Upper lobe of left lung (tissue), 6 donors: ENCODE data around the gene ARHGAP10. TPM values are rescaled to one million over a fixed set of nuclear protein-coding genes. Genes with fewer than 3 reads are reported as not detected.

Experiments
- ATAC-seq, 2 donors: fragments of 200-7000 bp; cut with Tn5 transposase; one replicate each; pipeline ENCODE4 v1.9.1; 2022; ENCODE audit warnings: mild to moderate bottlenecking in 2 of 2, moderate library complexity in 2 of 2; ENCODE audit not compliant: low FRiP score in 2 of 2
- DNase-seq, 2 donors: peaks; one replicate each; pipeline ENCODE4 v3.0.0-alpha.2; 2019 to 2020
- H3K27ac ChIP-seq, 4 donors: fragments of 200-600 bp; sonication (generic); one replicate each; pipeline ENCODE4 v1.5.1; 2016 to 2019
- H3K27me3 ChIP-seq, 4 donors: fragments of 200-600 bp; sonication (generic); one replicate each; pipeline ENCODE4 v1.5.1; 2017 to 2019
- H3K36me3 ChIP-seq, 4 donors: fragments of 200-600 bp; sonication (generic); one replicate each; pipeline ENCODE4 v1.5.1; 2016 to 2019
- H3K4me1 ChIP-seq, 4 donors: fragments of 200-600 bp; sonication (generic); one replicate each; pipeline ENCODE4 v1.5.1; 2018 to 2019
- H3K4me3 ChIP-seq, 4 donors: fragments of 200-600 bp; sonication (generic); one replicate each; pipeline ENCODE4 v1.5.1; 2017 to 2019; ENCODE audit warnings: mild to moderate bottlenecking in 2 of 4, moderate library complexity in 1 of 4
- H3K9me3 ChIP-seq, 4 donors: fragments of 200-600 bp; sonication (generic); one replicate each; pipeline ENCODE4 v1.5.1; 2018 to 2019
- EP300 ChIP-seq, 4 donors: sonication (generic); formaldehyde crosslinking; IDR thresholded peaks; one replicate each; pipeline ENCODE4 v1.5.1; 2017; ENCODE audit warnings: antibody characterized with exemption in 4 of 4, control low read depth in 2 of 4
- POLR2A ChIP-seq, 4 donors: fragments of 450-650 bp; IDR thresholded peaks; one replicate each; pipeline ENCODE4 v1.5.1; 2016 to 2017; ENCODE audit warnings: antibody characterized with exemption in 4 of 4, mild to moderate bottlenecking in 2 of 4
- POLR2AphosphoS5 ChIP-seq, 2 donors: sonication (generic); formaldehyde crosslinking; IDR thresholded peaks; one replicate each; pipeline ENCODE4 v1.5.1; 2017; ENCODE audit warnings: antibody characterized with exemption in 2 of 2
- WGBS, 2 donors: methylation state at CpG; one replicate each; pipeline ENCODE4 v1.1.5; 2017 to 2018; 5-methylcytosine and 5-hydroxymethylcytosine counted together
- total RNA-seq, 6 donors: library from RNA; depleted of rRNA in 4 of 6; stranded (reverse); fragments of >200 nt in 4 of 6; gene quantifications; one replicate each; pipeline versions ENCODE4 v1.1.0 to v1.2.1, GENCODE V29; 2016 to 2021
- TF ChIP-seq, protein P1 (sequence below), 6 experiments: fragments of 450-650 bp in 4 of 6; fragments of 200-600 bp in 2 of 6; sonication (generic) in 2 of 6; IDR thresholded peaks; one replicate each; pipeline ENCODE4 v1.5.1; 2016 to 2019; ENCODE audit warnings: antibody characterized with exemption in 6 of 6
- donor health status: DM: no; HTN: no; CAD: no; lungs with moderate emphysema.
- donor health status: DM: no; HTN: yes; CAD: no; lungs with severe emphysema.

Gene ARHGAP10
- total RNA-seq, 6 donors from 2014 or later = 25.9 to 47.1 (median 29.5) TPM

DNA sequence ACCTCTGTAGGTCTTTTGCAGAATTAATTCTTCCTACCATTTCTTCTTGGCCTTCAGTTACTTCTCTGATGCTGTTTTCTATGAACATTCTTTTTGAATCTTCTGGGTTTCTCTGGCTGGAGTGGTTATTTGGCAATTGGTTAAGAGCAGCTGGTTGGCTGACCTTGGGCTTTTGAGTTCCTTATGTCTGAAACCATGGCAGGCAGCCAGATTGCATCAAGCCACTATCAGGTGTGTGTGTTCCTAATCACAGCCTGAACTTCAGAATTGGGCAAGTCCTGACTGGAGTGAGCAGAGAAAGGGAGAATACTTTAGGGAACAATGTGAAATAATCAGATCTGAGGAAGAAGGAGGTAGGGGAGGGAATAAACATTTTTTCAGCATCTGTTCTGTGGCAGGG lies 90.2 kb downstream of the ARHGAP10 start:
- Histone ChIP-seq H3K36me3 (no peaks in the 10 kb centered on the region), H3K27ac (peak overlapping the region in 2 of 4 donors; percentile 30 to 50)

DNA sequence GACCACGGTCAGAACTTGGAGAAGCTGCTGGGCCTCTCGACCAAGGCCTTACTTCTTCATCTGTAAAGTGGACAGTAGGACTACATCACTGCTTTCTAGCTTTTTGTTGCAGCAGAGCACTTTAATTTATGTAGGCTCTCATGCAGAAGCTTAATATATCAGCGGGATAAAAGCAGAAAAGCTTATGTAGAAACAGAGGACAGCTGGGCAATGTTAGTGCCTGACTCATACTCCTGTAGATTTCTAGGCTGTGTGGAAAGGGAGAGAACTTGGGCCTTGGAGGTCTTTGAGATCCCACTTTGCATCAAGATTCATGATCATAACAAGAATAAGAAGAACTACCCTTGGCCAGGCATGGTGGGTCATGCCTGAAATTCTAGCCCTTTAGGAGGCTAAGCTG lies 91.2 kb downstream of the ARHGAP10 start:
- Histone ChIP-seq H3K4me1 (peaks cover 12 to 30% (median 18%) of the 10 kb centered on the region in 4 donors), H3K27me3 (no peaks in the 10 kb centered on the region), H3K9me3 (no peaks in the 10 kb centered on the region), H3K27ac (peak overlapping the region in 1 of 4 donors; percentile 32), H3K36me3 (no peaks in the 10 kb centered on the region), H3K4me3 (no peak overlapping the region)
- TF ChIP-seq, protein P1, sequence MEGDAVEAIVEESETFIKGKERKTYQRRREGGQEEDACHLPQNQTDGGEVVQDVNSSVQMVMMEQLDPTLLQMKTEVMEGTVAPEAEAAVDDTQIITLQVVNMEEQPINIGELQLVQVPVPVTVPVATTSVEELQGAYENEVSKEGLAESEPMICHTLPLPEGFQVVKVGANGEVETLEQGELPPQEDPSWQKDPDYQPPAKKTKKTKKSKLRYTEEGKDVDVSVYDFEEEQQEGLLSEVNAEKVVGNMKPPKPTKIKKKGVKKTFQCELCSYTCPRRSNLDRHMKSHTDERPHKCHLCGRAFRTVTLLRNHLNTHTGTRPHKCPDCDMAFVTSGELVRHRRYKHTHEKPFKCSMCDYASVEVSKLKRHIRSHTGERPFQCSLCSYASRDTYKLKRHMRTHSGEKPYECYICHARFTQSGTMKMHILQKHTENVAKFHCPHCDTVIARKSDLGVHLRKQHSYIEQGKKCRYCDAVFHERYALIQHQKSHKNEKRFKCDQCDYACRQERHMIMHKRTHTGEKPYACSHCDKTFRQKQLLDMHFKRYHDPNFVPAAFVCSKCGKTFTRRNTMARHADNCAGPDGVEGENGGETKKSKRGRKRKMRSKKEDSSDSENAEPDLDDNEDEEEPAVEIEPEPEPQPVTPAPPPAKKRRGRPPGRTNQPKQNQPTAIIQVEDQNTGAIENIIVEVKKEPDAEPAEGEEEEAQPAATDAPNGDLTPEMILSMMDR (IDR thresholded peaks at IDR 0.05) = no peak
- TF ChIP-seq POLR2AphosphoS5 (IDR thresholded peaks at IDR 0.05) (no peak), POLR2A (IDR thresholded peaks at IDR 0.05) (no peak), EP300 (IDR thresholded peaks at IDR 0.05) (no peak)
- no peak for ATAC-seq
- DNase-seq = no peak
- 88 to 90% methylated on average over 3 of the region's 3 CpGs for WGBS, 2 donors

More for the DNA sequence above, 90.2 kb downstream of the ARHGAP10 start:
- no peak overlapping the region for H3K4me3 ChIP-seq
- ATAC-seq = peak; percentile 62 to 65
- TF ChIP-seq POLR2A (IDR thresholded peaks at IDR 0.05) (no peak), EP300 (IDR thresholded peaks at IDR 0.05) (peak in 1 of 4 donors; percentile 43), POLR2AphosphoS5 (IDR thresholded peaks at IDR 0.05) (peak; percentile 41 to 61)
- no peaks in the 10 kb centered on the region for H3K27me3 ChIP-seq
- H3K4me1 ChIP-seq = peaks cover 10 to 29% (median 18%) of the 10 kb centered on the region in 4 donors
- H3K9me3 ChIP-seq = no peaks in the 10 kb centered on the region
- peak in 1 of 2 donors; percentile 94 for DNase-seq

DNA sequence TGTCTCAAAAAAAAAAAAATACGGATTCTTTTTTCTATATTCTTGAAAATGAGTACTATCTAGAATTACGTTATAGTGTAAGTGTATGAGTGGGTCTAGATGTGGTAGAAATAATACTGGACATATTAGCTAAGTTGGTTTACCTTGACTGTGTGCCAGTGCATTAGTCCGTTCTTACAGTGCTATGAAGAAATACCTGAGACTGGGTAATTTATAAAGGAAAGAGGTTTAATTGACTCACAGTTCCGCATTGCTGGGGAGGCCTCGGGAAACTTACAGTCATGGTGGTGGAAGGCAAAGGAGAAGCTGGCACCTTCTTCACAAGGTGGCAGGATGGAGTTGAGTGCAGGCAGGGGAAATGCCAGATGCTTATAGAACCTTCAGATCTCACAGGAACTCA lies 92.4 kb downstream of the ARHGAP10 start:
- Histone ChIP-seq H3K4me1 (peaks cover 23 to 42% (median 29%) of the 10 kb centered on the region in 4 donors), H3K9me3 (no peaks in the 10 kb centered on the region), H3K27ac (peak overlapping the region in 2 of 4 donors; percentile 18 to 30), H3K36me3 (no peaks in the 10 kb centered on the region), H3K27me3 (no peaks in the 10 kb centered on the region), H3K4me3 (no peak overlapping the region)
- WGBS, 2 donors = 65 to 90% methylated on average over 5 of the region's 5 CpGs
- TF ChIP-seq, protein P1 (IDR thresholded peaks at IDR 0.05) = no peak
- TF ChIP-seq EP300 (IDR thresholded peaks at IDR 0.05) (no peak), POLR2A (IDR thresholded peaks at IDR 0.05) (no peak), POLR2AphosphoS5 (IDR thresholded peaks at IDR 0.05) (no peak)
- DNase-seq (peak in 1 of 2 donors; percentile 44), ATAC-seq (no peak)

- ATAC-seq = no peak
Measured at GRCh38 chr4:147824884-147825283, 93.0 kb downstream of the ARHGAP10 start.

DNA sequence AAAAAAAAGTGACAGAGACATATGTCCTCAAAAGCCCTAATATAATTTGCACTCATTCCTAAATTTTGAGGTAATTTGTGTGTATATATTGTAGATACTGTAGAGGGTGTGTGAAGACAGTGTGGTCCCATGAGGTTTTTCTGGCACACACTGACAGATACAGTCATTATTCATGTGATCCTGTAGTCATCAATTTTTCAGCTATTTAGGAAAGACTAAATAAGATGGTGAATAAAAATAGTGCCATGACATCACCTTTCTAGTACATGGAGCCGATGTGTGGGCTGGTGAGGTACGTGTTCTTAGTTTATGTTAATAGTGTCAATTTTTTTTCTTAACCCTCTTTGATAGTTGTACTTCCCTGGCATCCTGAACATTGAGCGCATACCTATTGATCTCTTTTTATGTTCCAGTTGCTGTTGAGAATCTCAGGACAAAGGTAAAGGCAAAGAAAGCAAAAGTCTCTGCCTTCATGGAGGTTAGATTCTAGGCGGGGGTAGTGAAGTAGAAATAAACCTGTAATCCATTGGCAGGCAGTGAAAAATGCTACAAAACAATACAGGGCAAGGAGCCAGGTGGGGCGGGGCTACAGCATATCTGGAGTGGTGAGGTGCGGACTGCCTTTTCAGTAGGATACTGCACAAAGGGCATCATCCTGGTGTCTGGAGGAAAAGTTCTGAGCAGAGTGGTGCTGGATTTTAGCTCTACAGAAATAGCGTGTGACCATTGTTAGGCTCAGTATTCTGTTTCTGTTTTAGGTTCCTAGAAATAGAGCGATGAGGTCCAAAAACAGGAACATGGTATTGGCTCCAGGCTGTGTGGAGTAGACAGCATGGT lies 93.8 kb downstream of the ARHGAP10 start:
- ATAC-seq (peak in 1 of 2 donors; percentile 54), DNase-seq (no peak)
- no peaks in the 10 kb centered on the region for H3K36me3 ChIP-seq
- no peak overlapping the region for H3K4me3 ChIP-seq
- peak overlapping the region in 1 of 4 donors; percentile 21 for H3K27ac ChIP-seq
- H3K27me3 ChIP-seq = no peaks in the 10 kb centered on the region
- WGBS, 2 donors = 70 to 78% methylated on average over 8 of the region's 8 CpGs
- TF ChIP-seq POLR2A (IDR thresholded peaks at IDR 0.05) = no peak
- TF ChIP-seq POLR2AphosphoS5 (IDR thresholded peaks at IDR 0.05) = no peak
- TF ChIP-seq EP300 (IDR thresholded peaks at IDR 0.05) = no peak
- TF ChIP-seq, protein P1 (IDR thresholded peaks at IDR 0.05) = no peak
- H3K9me3 ChIP-seq = no peaks in the 10 kb centered on the region
- peaks cover 33 to 55% (median 41%) of the 10 kb centered on the region in 4 donors for H3K4me1 ChIP-seq

More at GRCh38 chr4:147824884-147825283, 93.0 kb downstream of the ARHGAP10 start:
- DNase-seq = no peak
- TF ChIP-seq POLR2A (IDR thresholded peaks at IDR 0.05) (no peak), EP300 (IDR thresholded peaks at IDR 0.05) (no peak), POLR2AphosphoS5 (IDR thresholded peaks at IDR 0.05) (no peak)
- TF ChIP-seq, protein P1 (IDR thresholded peaks at IDR 0.05) = no peak
- 93 to 98% methylated on average over 4 of the region's 4 CpGs for WGBS, 2 donors
- Histone ChIP-seq H3K4me3 (no peak overlapping the region), H3K4me1 (peaks cover 28 to 47% (median 35%) of the 10 kb centered on the region in 4 donors), H3K9me3 (no peaks in the 10 kb centered on the region), H3K36me3 (no peaks in the 10 kb centered on the region), H3K27ac (peak overlapping the region in 2 of 4 donors; percentile 18 to 30), H3K27me3 (no peaks in the 10 kb centered on the region)
